A549 treated with RU486 at 1 μM for 4 hours (cell line): ENCODE measurements around the gene CLTB. TPM values are rescaled to one million over a fixed set of nuclear protein-coding genes. Genes with fewer than 3 reads are reported as not detected.

Experiments used
- total RNA-seq: library from RNA; stranded (reverse); fragments of 200-300 nt; extraction: Qiagen RNA extraction; gene quantifications from 5 replicates; pipeline ENCODE4 v1.2.3, GENCODE V29; 2022; ENCODE audit warnings: low read depth

Gene CLTB, protein sequence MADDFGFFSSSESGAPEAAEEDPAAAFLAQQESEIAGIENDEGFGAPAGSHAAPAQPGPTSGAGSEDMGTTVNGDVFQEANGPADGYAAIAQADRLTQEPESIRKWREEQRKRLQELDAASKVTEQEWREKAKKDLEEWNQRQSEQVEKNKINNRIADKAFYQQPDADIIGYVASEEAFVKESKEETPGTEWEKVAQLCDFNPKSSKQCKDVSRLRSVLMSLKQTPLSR
- 72.7 to 115 TPM (median 107 TPM) in 5 replicates for total RNA-seq

DNA sequence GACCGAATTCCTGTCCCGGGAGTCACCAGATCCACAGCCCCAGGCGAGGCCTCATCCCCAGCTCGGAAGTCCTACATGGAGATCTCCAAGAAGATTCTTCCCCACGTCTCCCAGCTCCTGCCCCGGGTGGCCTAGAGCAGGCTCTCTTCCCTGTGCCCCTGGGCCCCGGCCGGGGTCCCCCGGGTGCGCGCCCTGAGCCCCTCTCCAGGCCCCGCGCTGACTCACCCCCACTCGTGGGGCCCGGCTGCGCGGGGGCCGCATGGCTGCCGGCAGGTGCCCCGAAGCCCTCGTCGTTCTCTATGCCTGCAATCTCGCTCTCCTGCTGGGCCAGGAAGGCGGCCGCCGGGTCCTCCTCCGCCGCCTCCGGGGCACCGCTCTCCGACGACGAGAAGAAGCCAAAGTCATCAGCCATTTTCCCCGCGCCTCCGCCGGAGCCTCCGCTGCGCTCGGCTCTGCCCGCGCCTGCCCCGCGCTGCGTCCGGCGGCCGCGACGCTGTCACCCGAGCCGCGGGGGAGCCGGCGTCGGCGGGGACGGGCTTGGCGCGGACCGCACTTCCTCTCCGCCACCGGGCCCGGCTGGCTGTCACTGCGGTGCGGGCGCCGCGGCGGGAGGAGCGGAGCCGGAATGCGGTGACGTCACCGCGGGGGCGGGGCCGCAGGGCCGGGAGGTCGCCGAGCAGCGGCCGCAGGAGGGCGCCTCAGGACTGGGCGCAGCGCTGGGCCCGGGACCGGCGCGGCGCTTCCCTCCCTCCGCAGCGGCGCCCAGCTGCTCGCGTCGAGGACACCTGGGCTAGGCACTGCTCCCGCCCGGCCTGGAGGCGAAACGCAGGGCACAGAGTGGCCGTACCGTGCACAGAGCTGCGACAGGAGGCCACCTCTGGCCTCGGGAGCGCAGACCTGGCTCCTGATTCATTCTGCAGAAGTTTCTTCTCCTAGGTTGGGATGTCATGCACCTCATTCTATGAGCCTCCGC is at the start of gene CLTB:
CLTB (minus strand) TSS at position 588 of the 973 bp plus-strand sequence; CDS start at position 412, 176 bp downstream.

DNA sequence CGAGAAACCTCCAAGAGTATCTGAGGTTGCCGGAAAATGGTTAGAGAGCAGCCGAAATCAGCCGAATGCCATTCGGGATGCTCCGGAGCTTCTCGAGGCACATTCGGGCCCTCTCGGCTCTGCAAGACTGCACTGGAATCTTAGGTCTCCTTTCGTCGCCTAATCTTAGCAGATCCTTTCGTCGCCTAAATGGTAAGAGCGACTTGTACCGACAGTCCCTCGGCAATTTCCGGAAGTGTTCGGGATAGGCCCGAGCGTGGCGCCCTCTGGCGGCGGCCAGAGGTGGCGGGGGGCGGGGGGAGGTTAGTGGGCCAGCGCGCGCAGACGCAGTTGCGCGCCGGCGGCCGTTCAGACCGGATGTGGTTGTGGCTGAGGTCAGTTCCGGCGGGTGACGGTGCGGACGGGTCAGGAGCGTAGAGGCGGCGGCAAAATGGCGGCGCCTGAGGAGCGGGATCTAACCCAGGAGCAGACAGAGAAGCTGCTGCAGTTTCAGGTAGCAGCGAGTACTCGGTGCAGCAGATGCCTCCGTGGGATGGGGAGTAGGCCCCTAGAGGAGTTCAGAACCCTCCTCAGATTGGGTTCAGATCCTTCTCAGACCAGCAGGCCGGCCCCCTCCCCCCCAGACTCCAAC is 31.8 kb upstream of the CLTB start, which contains the start of gene FAF2:
FAF2 (plus strand) TSS at position 408 of the 631 bp plus-strand sequence; CDS start at position 431, 23 bp downstream.

DNA sequence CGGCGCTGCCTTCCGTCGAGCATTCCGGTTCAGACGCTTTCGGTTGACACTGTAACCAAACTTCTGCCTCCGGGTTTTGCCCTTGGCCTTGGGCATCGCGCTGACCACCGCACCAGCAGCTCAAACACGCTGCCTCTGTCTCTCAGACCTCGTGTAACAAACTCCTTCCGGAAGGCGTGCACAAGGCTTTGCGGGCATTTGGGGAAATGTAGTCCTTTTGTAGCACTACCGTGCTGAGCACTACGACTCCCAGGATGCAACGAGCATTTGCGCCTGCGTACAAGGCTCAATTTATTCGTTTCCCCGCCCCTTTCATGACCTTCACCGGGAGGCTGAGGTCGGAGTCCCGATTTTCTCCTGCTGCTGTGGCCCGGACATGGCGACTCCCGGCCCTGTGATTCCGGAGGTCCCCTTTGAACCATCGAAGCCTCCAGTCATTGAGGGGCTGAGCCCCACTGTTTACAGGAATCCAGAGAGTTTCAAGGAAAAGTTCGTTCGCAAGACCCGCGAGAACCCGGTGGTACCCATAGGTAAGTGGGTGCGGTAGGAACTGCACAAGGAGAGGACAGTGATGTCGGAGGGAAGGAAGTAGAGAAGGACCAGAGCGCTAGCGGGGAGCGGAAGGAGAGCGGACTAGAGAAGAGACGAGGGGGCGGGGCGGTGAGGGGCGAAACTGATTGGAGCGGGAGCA is 27.8 kb downstream of the CLTB start, which contains the start of the genes HIGD2A and NOP16:
HIGD2A (plus strand) TSS at position 308 of the 691 bp plus-strand sequence; CDS start at position 377, 69 bp downstream.
NOP16 (minus strand) TSS at position 155 of the 691 bp plus-strand sequence; CDS start at position 96, 59 bp downstream.

DNA sequence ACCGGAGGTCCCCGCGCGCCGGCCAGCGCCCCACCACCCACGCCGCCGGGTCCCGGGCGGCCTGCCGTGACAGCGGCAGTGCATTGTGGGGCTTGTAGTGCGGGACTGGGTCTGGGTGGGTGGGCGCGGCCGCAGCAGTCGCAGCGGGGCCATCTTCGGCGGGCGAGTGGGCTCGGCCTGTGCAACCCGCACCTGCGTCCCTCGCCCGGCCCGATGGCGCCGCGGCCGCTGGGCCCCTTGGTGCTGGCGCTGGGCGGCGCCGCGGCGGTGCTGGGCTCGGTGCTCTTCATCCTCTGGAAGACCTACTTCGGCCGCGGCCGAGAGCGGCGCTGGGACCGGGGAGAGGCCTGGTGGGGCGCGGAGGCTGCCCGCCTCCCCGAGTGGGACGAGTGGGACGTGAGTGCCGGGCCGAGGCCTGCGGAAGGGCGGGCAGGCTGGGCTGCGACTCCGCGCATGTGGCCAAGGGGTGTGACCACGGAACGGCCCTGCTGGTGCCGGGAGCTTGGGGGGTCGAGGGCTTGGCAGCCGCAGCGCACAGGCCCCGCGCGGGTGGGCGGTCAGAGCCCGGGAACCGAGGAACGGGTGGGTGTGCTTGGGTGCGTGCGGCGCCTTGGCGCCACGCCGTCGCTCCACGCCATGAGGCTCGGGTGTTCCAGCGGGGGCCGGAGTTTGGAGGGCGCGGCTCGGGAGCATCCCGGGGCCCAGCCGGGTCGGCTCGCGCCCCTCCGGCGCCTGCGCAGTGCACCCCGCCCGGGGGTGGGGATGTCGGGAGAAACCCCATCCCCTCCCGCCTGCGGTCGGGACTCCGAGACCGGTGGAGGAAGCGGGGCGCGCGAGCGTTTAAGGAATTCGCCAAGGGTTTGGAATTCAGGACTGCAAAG is 50.7 kb downstream of the CLTB start, which contains the start of gene ARL10:
ARL10 (plus strand) TSS at position 137 of the 881 bp plus-strand sequence; CDS start at position 214, 77 bp downstream.

DNA sequence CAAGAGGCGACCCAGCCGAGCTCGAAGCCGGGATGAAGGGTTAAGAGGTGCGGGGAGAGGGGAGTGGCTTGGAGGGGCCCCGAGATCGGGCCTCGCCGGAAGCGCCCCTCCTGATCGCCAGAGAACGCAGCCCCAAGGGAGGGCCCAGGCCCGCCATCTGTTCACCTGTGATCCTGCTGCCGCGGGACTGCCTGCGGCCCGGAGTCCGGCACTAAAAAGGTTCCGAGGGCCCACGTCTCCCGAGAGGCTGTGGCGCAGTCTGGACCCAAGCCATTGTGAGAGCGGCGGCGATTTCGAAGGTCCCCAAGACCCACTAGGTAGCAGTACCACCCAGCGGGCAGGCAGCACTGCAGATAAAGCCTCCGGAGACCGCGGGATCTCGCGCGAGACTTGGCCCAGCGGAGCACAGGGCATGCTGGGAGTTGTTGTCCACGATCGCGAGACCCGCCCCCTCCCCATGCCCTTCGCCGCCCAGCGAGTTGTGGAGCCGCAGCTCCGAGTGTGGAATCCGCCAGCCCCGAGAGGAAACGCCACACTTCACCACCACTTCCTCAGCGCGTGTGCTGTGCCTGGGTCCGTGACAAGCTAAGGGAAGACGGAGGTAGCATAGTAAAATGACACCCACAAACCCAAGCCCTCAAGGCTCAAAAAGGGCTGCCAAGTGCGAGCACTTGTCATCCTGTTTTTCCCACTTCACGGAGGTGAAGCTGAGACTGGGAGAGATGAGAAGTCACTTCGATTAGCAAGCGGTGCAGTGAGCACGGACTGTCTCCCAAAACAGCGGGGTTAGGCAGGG is 54.7 kb downstream of the CLTB start, which contains the start of gene KIAA1191:
KIAA1191 (minus strand) TSS at position 328 of the 796 bp plus-strand sequence. CDS start 2,256 bp downstream, outside the sequence.

Other genes with a start within 250 kb of the CLTB start
- 11.6 to 15.4 TPM (median 14.7 TPM) in 5 replicates for gene SIMC1, start 178.1 kb downstream of the CLTB start, total RNA-seq
- gene KIAA1191, start 54.8 kb downstream of the CLTB start, total RNA-seq, result 68.3 to 83.6 TPM (median 70.4 TPM) in 5 replicates
- 0.04 to 0.66 TPM (median 0.22 TPM) in 5 replicates for gene ARL10, start 51.1 kb downstream of the CLTB start, total RNA-seq
- gene NOP16, start 27.9 kb downstream of the CLTB start, total RNA-seq, result 122 to 165 TPM (median 125 TPM) in 5 replicates
- gene HIGD2A, start 27.8 kb downstream of the CLTB start, total RNA-seq, result 241 to 283 TPM (median 256 TPM) in 5 replicates
- gene FAF2, start 31.8 kb upstream of the CLTB start, total RNA-seq, result 43.3 to 53.6 TPM (median 47.4 TPM) in 5 replicates
- gene RNF44, start 120.9 kb upstream of the CLTB start, total RNA-seq, result 27.4 to 45.9 TPM (median 39.2 TPM) in 5 replicates
- gene CDHR2, start 132.8 kb upstream of the CLTB start, total RNA-seq, result 0.02 to 0.13 TPM (median 0.06 TPM) in 5 replicates
- gene GPRIN1, start 193.6 kb upstream of the CLTB start, total RNA-seq, result 7.3 to 10.2 TPM (median 8.8 TPM) in 5 replicates
- 0.56 to 1.5 TPM (median 0.94 TPM) in 5 replicates for gene SNCB, start 214.0 kb upstream of the CLTB start, total RNA-seq
- gene EIF4E1B, start 214.1 kb upstream of the CLTB start, total RNA-seq, result not detected in 5 replicates
- 55.7 to 67.2 TPM (median 61.9 TPM) in 5 replicates for gene TSPAN17, start 230.9 kb upstream of the CLTB start, total RNA-seq